Neural cell (in vitro differentiated cells): ENCODE results near the gene KCNH5. TPM values are rescaled to one million over a fixed set of nuclear protein-coding genes. Genes with fewer than 3 reads are reported as not detected.

Experiments
- H2AFZ ChIP-seq: fragments of 200-600, 300-800 bp; sonication (generic), shearing (Covaris generic); 2 replicates; pipeline ENCODE4 v1.6.0; 2014; ENCODE audit warnings: low read depth, mild to moderate bottlenecking, antibody characterized with exemption, low read length, moderate library complexity
- H3F3A ChIP-seq: fragments of 200-600 bp; shearing (Covaris generic); 2 replicates; pipeline ENCODE4 v1.6.1; 2016; ENCODE audit warnings: mild to moderate bottlenecking, moderate library complexity, mixed read lengths, antibody characterized with exemption, low read length; ENCODE audit not compliant: insufficient read depth, poor library complexity, severe bottlenecking
- H3K27ac ChIP-seq: fragments of 200-600, 300-800 bp; sonication (generic), shearing (Covaris generic); 2 replicates; pipeline ENCODE4 v1.5.1; 2014; ENCODE audit warnings: mild to moderate bottlenecking, low read length, moderate library complexity
- H3K27me3 ChIP-seq: fragments of 300-800, 200-600 bp; sonication (generic), shearing (Covaris generic); 2 replicates; pipeline ENCODE4 v1.6.0; 2014; ENCODE audit warnings: mild to moderate bottlenecking, low read depth, low read length, moderate library complexity; ENCODE audit not compliant: insufficient read depth
- H3K36me3 ChIP-seq: fragments of 300-800, 200-600 bp; sonication (generic), shearing (Covaris generic); 2 replicates; pipeline ENCODE4 v1.5.1; 2014; ENCODE audit warnings: mild to moderate bottlenecking, antibody characterized with exemption, low read length, moderate library complexity; ENCODE audit not compliant: insufficient read depth
- H3K4me2 ChIP-seq: fragments of 300-800, 200-600 bp; sonication (generic), shearing (Covaris generic); 2 replicates; pipeline ENCODE4 v1.6.0; 2014; ENCODE audit warnings: mild to moderate bottlenecking, low read length
- H3K4me3 ChIP-seq: fragments of 300-800, 200-600 bp; sonication (generic), shearing (Covaris generic); 2 replicates; pipeline ENCODE4 v1.5.1; 2014; ENCODE audit warnings: mild to moderate bottlenecking, low read length, moderate library complexity
- H3K79me2 ChIP-seq: fragments of 200-600 bp; shearing (Covaris generic); replicated peaks from 2 replicates; pipeline ENCODE4 v1.6.0; 2014; ENCODE audit warnings: mild to moderate bottlenecking, low read length, moderate library complexity; ENCODE audit not compliant: insufficient read depth
- H3K9ac ChIP-seq: fragments of 300-800, 200-600 bp; sonication (generic), shearing (Covaris generic); 2 replicates; pipeline ENCODE4 v1.6.1; 2016; ENCODE audit warnings: mild to moderate bottlenecking, low read length, mixed read lengths
- H3K9me2 ChIP-seq: fragments of 200-600 bp; shearing (Covaris generic); 2 replicates; pipeline ENCODE4 v1.6.1; 2016; ENCODE audit warnings: mild to moderate bottlenecking, low read length, mixed read lengths; ENCODE audit not compliant: insufficient read depth
- H3K9me3 ChIP-seq: fragments of 200-600, 300-800 bp; sonication (generic), shearing (Covaris generic); 2 replicates; pipeline ENCODE4 v1.6.1; 2016; ENCODE audit warnings: mild to moderate bottlenecking, mixed run types, low read length, moderate library complexity, mixed read lengths
- H4K20me1 ChIP-seq: fragments of 200-600 bp; shearing (Covaris generic); 2 replicates; pipeline ENCODE4 v1.6.1; 2016; ENCODE audit warnings: mild to moderate bottlenecking, mixed run types; ENCODE audit not compliant: insufficient read depth
- CTCF ChIP-seq: fragments of 450-650 bp; IDR thresholded peaks from 2 replicates; pipeline ENCODE4 v1.5.1; 2014; ENCODE audit warnings: antibody characterized with exemption, mild to moderate bottlenecking, moderate library complexity; ENCODE audit not compliant: poor library complexity, severe bottlenecking
- MXI1 ChIP-seq: fragments of 450-650 bp; conservative IDR thresholded peaks from 2 replicates; pipeline ENCODE4 v1.6.1; 2014; ENCODE audit warnings: antibody characterized with exemption, mild to moderate bottlenecking; ENCODE audit not compliant: poor library complexity, severe bottlenecking
- POLR2AphosphoS5 ChIP-seq: IDR thresholded peaks from 2 replicates; pipeline ENCODE4 v1.6.1; 2012
- RAD21 ChIP-seq: fragments of 450-650 bp; conservative IDR thresholded peaks from 2 replicates; pipeline ENCODE4 v1.6.1; 2014; ENCODE audit warnings: antibody characterized with exemption, mild to moderate bottlenecking, moderate library complexity
- SMC3 ChIP-seq: fragments of 450-650 bp; conservative IDR thresholded peaks from 2 replicates; pipeline ENCODE4 v1.6.1; 2014; ENCODE audit warnings: antibody characterized with exemption, mild to moderate bottlenecking, moderate library complexity; ENCODE audit not compliant: poor library complexity
- TAF1 ChIP-seq: IDR thresholded peaks from 2 replicates; pipeline ENCODE4 v1.6.1; 2012; ENCODE audit warnings: low read depth
- polyA plus RNA-seq: library from polyadenylated mRNA; depleted of rRNA; stranded (reverse); fragments of >200 nt; gene quantifications from 2 replicates; pipeline ENCODE4 v1.2.3, GENCODE V29; 2014

KCNH5 gene
- polyA plus RNA-seq, 1 donor from 2014 or later: 0.95 TPM

GRCh38 chr14:62687818-62688217 is 357.4 kb downstream of the KCNH5 start:
- no peak overlapping the region for H3K27ac ChIP-seq

DNA sequence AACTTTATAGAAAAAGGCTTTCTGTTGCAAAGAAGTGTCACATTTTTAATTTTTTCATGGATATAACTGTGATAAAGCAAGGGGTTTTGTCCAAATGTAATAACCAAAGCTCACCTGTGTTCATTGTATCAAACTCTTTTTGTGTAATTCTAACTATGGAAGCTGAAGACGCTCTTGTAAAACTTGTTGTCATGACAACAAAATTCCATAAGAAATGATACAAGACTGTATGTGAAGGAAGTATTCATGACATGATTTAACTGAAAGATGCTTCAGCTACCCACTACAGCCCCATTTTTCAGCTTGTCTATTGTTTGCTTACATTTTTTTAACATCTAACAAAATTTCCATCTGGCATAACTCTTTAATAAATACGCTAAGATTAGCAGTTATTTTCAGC is 360.9 kb downstream of the KCNH5 start:
- Histone ChIP-seq H3K27me3 (no peaks in the 10 kb centered on the region), H3K4me2 (no peak overlapping the region), H3F3A (no peaks in the 10 kb centered on the region), H3K27ac (no peak overlapping the region), H3K4me3 (no peak overlapping the region), H4K20me1 (no peaks in the 10 kb centered on the region), H3K79me2 (no peaks in the 10 kb centered on the region), H3K9me2 (no peaks in the 10 kb centered on the region), H3K36me3 (no peaks in the 10 kb centered on the region), H3K9ac (no peak overlapping the region), H2AFZ (no peak overlapping the region), H3K9me3 (no peaks in the 10 kb centered on the region)
- no peak for TF ChIP-seq TAF1

More at GRCh38 chr14:62687818-62688217, 357.4 kb downstream of the KCNH5 start:
- no peak for TF ChIP-seq SMC3
- TF ChIP-seq MXI1: no peak
- TF ChIP-seq CTCF: no peak
- no peak for TF ChIP-seq TAF1
- Histone ChIP-seq H3K79me2 (no peaks in the 10 kb centered on the region), H3K9me2 (no peaks in the 10 kb centered on the region), H3K36me3 (no peaks in the 10 kb centered on the region), H3K27me3 (no peaks in the 10 kb centered on the region), H3K9ac (no peak overlapping the region), H3K9me3 (no peaks in the 10 kb centered on the region), H3F3A (no peaks in the 10 kb centered on the region), H2AFZ (no peak overlapping the region), H4K20me1 (no peaks in the 10 kb centered on the region), H3K4me2 (no peak overlapping the region), H3K4me3 (no peak overlapping the region)

- Histone ChIP-seq H3K27ac (no peak overlapping the region), H3K27me3 (no peaks in the 10 kb centered on the region), H3K9me2 (no peaks in the 10 kb centered on the region), H3K36me3 (no peaks in the 10 kb centered on the region), H3F3A (no peaks in the 10 kb centered on the region), H3K9me3 (no peaks in the 10 kb centered on the region), H3K4me3 (no peak overlapping the region), H2AFZ (no peak overlapping the region), H3K4me2 (no peak overlapping the region), H4K20me1 (no peaks in the 10 kb centered on the region), H3K9ac (no peak overlapping the region), H3K79me2 (no peaks in the 10 kb centered on the region)
- TF ChIP-seq CTCF (no peak), POLR2AphosphoS5 (no peak), RAD21 (no peak)
These were observed 363.1 kb downstream of the KCNH5 start for GRCh38 chr14:62682208-62682607.
